ENCODE data around the gene PSME3.

PSME3 gene

DNA sequence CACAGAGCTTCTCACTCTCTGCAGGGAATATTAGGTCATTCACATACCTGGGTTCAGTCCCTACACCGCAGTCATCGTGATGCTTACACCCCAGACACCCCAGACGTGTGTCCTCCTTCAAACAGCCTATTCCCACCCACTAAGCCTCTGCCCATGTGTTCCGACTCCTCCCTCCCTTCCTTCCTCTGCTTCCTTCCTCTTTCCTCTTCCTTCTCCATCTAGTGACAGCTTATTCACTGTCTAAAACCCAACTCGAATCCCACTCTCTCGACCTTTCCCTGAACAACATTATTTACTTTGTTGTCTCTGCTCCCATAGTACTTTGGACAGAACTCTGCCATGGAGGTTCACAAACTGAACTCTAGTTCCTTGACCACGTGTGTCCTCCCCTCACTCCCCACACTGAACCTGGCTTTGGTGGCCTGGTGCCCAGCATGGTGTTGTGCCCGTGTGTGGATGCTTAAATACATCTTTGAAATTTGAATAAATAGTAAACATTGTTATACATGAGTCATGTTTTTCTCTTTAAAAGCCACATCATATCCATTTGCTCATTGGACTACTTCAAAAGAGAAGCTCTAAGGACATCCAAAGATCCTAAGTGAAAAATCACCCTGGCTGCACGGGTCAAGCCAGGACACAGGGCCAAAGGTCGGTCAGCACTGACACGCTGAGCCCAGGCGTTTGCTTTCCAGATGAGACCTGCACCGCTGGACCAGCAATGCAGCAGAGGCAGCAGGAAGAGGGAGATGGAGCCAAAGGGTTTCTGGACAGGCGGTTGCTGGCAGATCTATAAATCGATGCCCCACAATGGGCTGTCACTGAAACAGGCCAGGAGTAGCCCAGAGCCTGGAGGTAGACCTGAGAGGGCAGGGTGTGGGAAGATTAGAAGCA, 53.3 kb downstream of the PSME3 start:
- Histone ChIP-seq H3K4me1 (ENCODE audit: control insufficient read depth, insufficient read depth, low read length) (peaks cover 4% of the 10 kb centered on the region), H3K27me3 (ENCODE audit: control insufficient read depth, insufficient read depth, low read length) (no peaks in the 10 kb centered on the region), H3K4me3 (ENCODE audit: low read depth, low read length) (no peak overlapping the region), H3K9ac (ENCODE audit: low read depth, low read length) (no peak overlapping the region), H3K9me3 (ENCODE audit: control insufficient read depth, insufficient read depth, low read length) (no peaks in the 10 kb centered on the region), H3K36me3 (ENCODE audit: control insufficient read depth, insufficient read depth, low read length) (no peaks in the 10 kb centered on the region)

DNA sequence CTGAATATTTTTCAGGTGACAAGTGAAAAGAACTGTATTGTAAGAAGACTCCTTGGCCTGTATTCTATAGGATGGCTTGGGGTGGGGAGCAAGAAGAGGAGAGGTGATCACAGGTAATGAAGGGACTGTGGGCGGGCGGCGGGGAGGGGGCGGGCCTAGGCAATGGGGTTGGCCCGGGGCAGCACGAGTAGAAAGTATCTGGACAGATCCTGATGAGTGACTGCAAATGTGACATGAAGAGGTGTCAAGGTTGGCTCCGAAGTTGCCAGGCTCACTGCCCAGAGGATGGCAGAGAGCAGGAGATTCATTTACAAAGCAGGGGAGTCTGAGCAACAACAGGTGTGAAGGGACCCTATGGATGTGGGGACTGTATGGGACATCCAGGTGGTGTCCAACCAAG, 56.6 kb downstream of the PSME3 start:
- Histone ChIP-seq H3K4me1 (ENCODE audit: control insufficient read depth, insufficient read depth, low read length) (peaks cover 7% of the 10 kb centered on the region), H3K9ac (ENCODE audit: low read depth, low read length) (no peak overlapping the region), H3K36me3 (ENCODE audit: control insufficient read depth, insufficient read depth, low read length) (no peaks in the 10 kb centered on the region), H3K27me3 (ENCODE audit: control insufficient read depth, insufficient read depth, low read length) (no peaks in the 10 kb centered on the region), H3K9me3 (ENCODE audit: control insufficient read depth, insufficient read depth, low read length) (no peaks in the 10 kb centered on the region), H3K4me3 (ENCODE audit: low read depth, low read length) (no peak overlapping the region)

DNA sequence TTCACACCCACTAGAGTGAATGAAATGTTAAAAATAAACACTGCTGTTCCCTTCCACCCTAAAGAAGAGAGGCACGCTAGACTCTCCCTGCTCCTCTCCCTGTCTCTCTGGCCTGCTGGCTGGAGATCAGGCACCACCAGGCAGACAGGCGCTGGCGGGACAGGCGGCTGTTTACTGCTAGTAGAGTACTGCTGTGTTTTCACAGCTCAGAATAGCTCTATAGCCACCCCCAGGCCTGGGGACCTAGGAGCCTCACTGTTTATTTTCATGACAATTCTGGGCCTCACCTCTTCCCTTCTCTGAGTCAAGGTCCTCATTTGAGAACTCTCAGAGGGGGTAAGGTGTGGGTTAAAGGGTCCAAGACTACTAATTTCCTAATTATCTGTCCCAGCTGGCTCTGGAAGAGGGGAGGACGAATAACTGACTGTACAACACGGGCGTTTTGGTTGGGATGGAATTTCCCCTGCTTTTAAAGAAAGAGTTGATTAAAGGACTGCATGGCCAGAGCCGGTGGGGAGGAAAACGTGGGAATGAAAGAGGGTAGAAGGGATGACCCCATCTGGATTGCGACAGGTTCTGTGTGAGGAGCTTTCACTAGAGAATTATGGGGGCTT, 58.4 kb downstream of the PSME3 start:
- Histone ChIP-seq H3K27me3 (ENCODE audit: control insufficient read depth, insufficient read depth, low read length) (no peaks in the 10 kb centered on the region), H3K9me3 (ENCODE audit: control insufficient read depth, insufficient read depth, low read length) (no peaks in the 10 kb centered on the region), H3K4me3 (ENCODE audit: low read depth, low read length) (no peak overlapping the region), H3K4me1 (ENCODE audit: control insufficient read depth, insufficient read depth, low read length) (peaks cover 7% of the 10 kb centered on the region), H3K9ac (ENCODE audit: low read depth, low read length) (peak overlapping the region; percentile 9), H3K36me3 (ENCODE audit: control insufficient read depth, insufficient read depth, low read length) (no peaks in the 10 kb centered on the region)

DNA sequence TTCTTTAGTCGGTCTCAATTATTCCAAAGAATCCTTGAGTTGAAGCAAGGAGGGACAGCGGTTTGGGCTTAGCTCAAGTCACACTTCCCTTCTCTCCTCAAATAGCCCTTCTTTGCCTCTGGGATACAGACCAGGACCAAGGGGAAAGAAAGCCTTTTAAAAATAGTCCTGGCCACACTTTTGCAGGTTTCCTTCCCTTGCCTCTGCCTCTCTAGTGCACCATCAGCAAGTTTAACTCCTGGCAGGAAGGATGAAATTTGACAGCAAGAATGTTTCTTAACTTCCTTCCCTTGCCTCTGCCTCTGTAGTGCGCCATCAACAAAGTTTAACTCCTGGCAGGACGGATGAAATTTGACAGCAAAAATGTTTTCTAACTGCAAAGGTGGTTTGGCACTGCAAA, 60.2 kb downstream of the PSME3 start:
- H3K27me3 ChIP-seq (ENCODE audit: control insufficient read depth, insufficient read depth, low read length), result no peaks in the 10 kb centered on the region

More for the DNA sequence above, 60.2 kb downstream of the PSME3 start:
- no peak overlapping the region for H3K4me3 ChIP-seq (ENCODE audit: low read depth, low read length)
- peaks cover 7% of the 10 kb centered on the region for H3K4me1 ChIP-seq (ENCODE audit: control insufficient read depth, insufficient read depth, low read length)
- H3K9me3 ChIP-seq (ENCODE audit: control insufficient read depth, insufficient read depth, low read length), result no peaks in the 10 kb centered on the region
- H3K9ac ChIP-seq (ENCODE audit: low read depth, low read length), result peak overlapping the region; percentile 9
- H3K36me3 ChIP-seq (ENCODE audit: control insufficient read depth, insufficient read depth, low read length), result no peaks in the 10 kb centered on the region
